CD14-positive monocyte (primary cell): Measurements from ENCODE around the gene ACSL3. TPM values are rescaled to one million over a fixed set of nuclear protein-coding genes. Genes with fewer than 3 reads are reported as not detected.

Source experiments
- DNase-seq, 3 donors: peaks; one replicate each; pipeline ENCODE4 v3.0.0-alpha.2; 2011 to 2022
- H2AFZ ChIP-seq: 2 replicates; pipeline ENCODE4 v1.6.0; 2012; ENCODE audit warnings: mild to moderate bottlenecking, low read depth, low read length, inconsistent platforms; ENCODE audit not compliant: insufficient read depth, poor library complexity, severe bottlenecking
- H3K27ac ChIP-seq, 2 donors: 1 replicate in 1 of 2; 2 replicates in 1 of 2; pipeline ENCODE4 v1.5.1; 2012 to 2013; ENCODE audit warnings: low read length in 2 of 2, control low read depth in 1 of 2, inconsistent platforms in 1 of 2, low read depth in 1 of 2, mild to moderate bottlenecking in 1 of 2
- H3K27me3 ChIP-seq, 2 donors: one replicate each; pipeline versions ENCODE4 v1.6.0 to v1.6.1; 2011 to 2013; ENCODE audit warnings: low read length in 2 of 2; ENCODE audit not compliant: control insufficient read depth in 2 of 2, insufficient read depth in 2 of 2
- H3K36me3 ChIP-seq, 2 donors: replicated peaks in 1 of 2; 1 replicate in 1 of 2; 2 replicates in 1 of 2; pipeline versions ENCODE4 v1.5.1 to v1.6.1; 2012 to 2013; ENCODE audit warnings: low read length in 2 of 2, control low read depth in 1 of 2, inconsistent platforms in 1 of 2, mild to moderate bottlenecking in 1 of 2; ENCODE audit not compliant: insufficient read depth in 2 of 2, control insufficient read depth in 1 of 2
- H3K4me1 ChIP-seq, 2 donors: 1 replicate in 1 of 2; 2 replicates in 1 of 2; pipeline versions ENCODE4 v1.5.1 to v1.6.1; 2012 to 2013; ENCODE audit warnings: low read length in 2 of 2, control low read depth in 1 of 2, inconsistent platforms in 1 of 2, mild to moderate bottlenecking in 1 of 2, moderate library complexity in 1 of 2; ENCODE audit not compliant: insufficient read depth in 2 of 2, control insufficient read depth in 1 of 2
- H3K4me2 ChIP-seq: replicated peaks from 2 replicates; pipeline ENCODE3; 2012; ENCODE audit warnings: low read length, moderate library complexity, mild to moderate bottlenecking; ENCODE audit not compliant: poor library complexity, severe bottlenecking; ENCODE audit errors: extremely low read depth
- H3K4me3 ChIP-seq, 3 experiments: fragments of 200-600 bp in 1 of 3; sonication (generic) in 1 of 3; replicated peaks in 1 of 3; 1 replicate in 2 of 3; 2 replicates in 1 of 3; pipeline ENCODE4 v1.5.1; 2011 to 2013; ENCODE audit warnings: low read length in 3 of 3, mild to moderate bottlenecking in 3 of 3, control low read depth in 2 of 3, low read depth in 2 of 3, inconsistent platforms in 1 of 3, moderate library complexity in 1 of 3
- H3K79me2 ChIP-seq: 2 replicates; pipeline ENCODE4 v1.6.0; 2012; ENCODE audit warnings: mild to moderate bottlenecking, control low read depth, inconsistent platforms, low read length, moderate library complexity; ENCODE audit not compliant: insufficient read depth
- H3K9ac ChIP-seq: 2 replicates; pipeline ENCODE4 v1.6.0; 2017; ENCODE audit warnings: low read length, mild to moderate bottlenecking; ENCODE audit not compliant: insufficient read depth, poor library complexity, severe bottlenecking
- H3K9me3 ChIP-seq, 2 donors: replicated peaks in 1 of 2; 1 replicate in 1 of 2; 2 replicates in 1 of 2; pipeline versions ENCODE4 v1.5.1 to v1.6.1; 2012 to 2013; ENCODE audit warnings: low read length in 2 of 2, control low read depth in 1 of 2; ENCODE audit not compliant: control insufficient read depth in 1 of 2, insufficient read depth in 1 of 2
- H4K20me1 ChIP-seq: 2 replicates; pipeline ENCODE4 v1.6.0; 2012; ENCODE audit warnings: mild to moderate bottlenecking, low read length, control low read depth, moderate library complexity; ENCODE audit not compliant: insufficient read depth
- H3K27ac Mint-ChIP-seq, 7 donors: one replicate each; pipeline ENCODE4 v1.8.0; 2020; ENCODE audit warnings: mild to moderate bottlenecking in 7 of 7, mixed read lengths in 7 of 7, moderate library complexity in 6 of 7, inconsistent platforms in 2 of 7
- H3K27me3 Mint-ChIP-seq, 3 donors: one replicate each; pipeline ENCODE4 v1.8.0; 2021 to 2022; ENCODE audit warnings: low read depth in 3 of 3, mild to moderate bottlenecking in 3 of 3, mixed read lengths in 3 of 3, moderate library complexity in 3 of 3, inconsistent platforms in 1 of 3
- H3K36me3 Mint-ChIP-seq, 2 donors: one replicate each; pipeline ENCODE4 v1.8.0; 2020; ENCODE audit warnings: mixed read lengths in 2 of 2, inconsistent platforms in 1 of 2, mild to moderate bottlenecking in 1 of 2
- H3K4me1 Mint-ChIP-seq: one replicate; pipeline ENCODE4 v1.8.0; 2020; ENCODE audit warnings: mild to moderate bottlenecking, mixed read lengths
- H3K4me3 Mint-ChIP-seq, 2 donors: one replicate each; pipeline ENCODE4 v1.8.0; 2020; ENCODE audit warnings: mild to moderate bottlenecking in 2 of 2, mixed read lengths in 2 of 2, moderate library complexity in 1 of 2
- H3K9me3 Mint-ChIP-seq, 7 donors: one replicate each; pipeline ENCODE4 v1.8.0; 2020 to 2022; ENCODE audit warnings: mixed read lengths in 7 of 7, mild to moderate bottlenecking in 6 of 7, moderate library complexity in 6 of 7, inconsistent platforms in 2 of 7
- CTCF ChIP-seq: fragments of 200-600 bp; IDR thresholded peaks from one replicate; pipeline ENCODE4 v1.8.0; 2022; ENCODE audit warnings: antibody characterized with exemption, mild to moderate bottlenecking
- WGBS: methylation state at CpG from one replicate; pipeline ENCODE4 v1.1.5; 2013; ENCODE audit warnings: missing lambda C conversion rate; ENCODE audit not compliant: insufficient coverage; 5-methylcytosine and 5-hydroxymethylcytosine counted together
- intact Hi-C, 2 donors: fragments of 100-400 bp; cut with micrococcal nuclease; formaldehyde crosslinking; loops; one replicate each; pipeline versions ENCODE4 v1.15.0 to v1.15.1; 2023
- polyA plus RNA-seq, 3 donors: library from polyadenylated mRNA; depleted of rRNA in 1 of 3; unstranded in 2 of 3; stranded (reverse) in 1 of 3; fragments of 300-500 nt in 2 of 3; fragments of >200 nt in 1 of 3; fragmentation: Illumina TruSeq in 2 of 3; gene quantifications; 1 replicate in 2 of 3; 2 replicates in 1 of 3; pipeline ENCODE4 v1.2.3, GENCODE V29; 2012 to 2021

The ACSL3 gene
- polyA plus RNA-seq, 3 donors = 8.8 to 24.4 (median 19.9) TPM

GRCh38 chr2:222878301-222878876 is 17.6 kb downstream of the ACSL3 start:
- intact Hi-C loops = no loop called here

GRCh38 chr2:222878877-222879603 is 18.2 kb downstream of the ACSL3 start:
- Histone ChIP-seq H3K9me3 (no peaks in the 10 kb centered on the region), H3K4me2 (no peak overlapping the region), H3K9ac (no peak overlapping the region), H2AFZ (no peak overlapping the region), H3K79me2 (peaks cover 100% of the 10 kb centered on the region), H3K4me1 (no peaks in the 10 kb centered on the region), H3K36me3 (no peaks in the 10 kb centered on the region), H3K4me3 (no peak overlapping the region), H3K27me3 (no peaks in the 10 kb centered on the region), H3K27ac (no peak overlapping the region), H4K20me1 (peaks cover 96% of the 10 kb centered on the region)
- WGBS = no CpG with 5 or more reads among the region's 10 CpGs
- Mint-ChIP-seq H3K27me3 (peaks cover 0 to 2% (median 1%) of the 10 kb centered on the region in 3 donors), H3K4me1 (peaks cover 15% of the 10 kb centered on the region), H3K36me3 (no peaks in the 10 kb centered on the region), H3K4me3 (no peak overlapping the region), H3K9me3 (no peaks in the 10 kb centered on the region), H3K27ac (peak overlapping the region in 1 of 7 donors; percentile 52)
- intact Hi-C loops = no loop called here
- DNase-seq = no peak
- no peak for TF ChIP-seq CTCF

More at GRCh38 chr2:222878301-222878876, 17.6 kb downstream of the ACSL3 start:
- peaks cover 0 to 2% (median 1%) of the 10 kb centered on the region in 3 donors for H3K27me3 Mint-ChIP-seq
- no peaks in the 10 kb centered on the region for H3K9me3 Mint-ChIP-seq
- H3K9me3 ChIP-seq = no peaks in the 10 kb centered on the region
- H3K36me3 ChIP-seq = no peaks in the 10 kb centered on the region
- H3K4me1 Mint-ChIP-seq = peaks cover 12% of the 10 kb centered on the region
- peaks cover 96% of the 10 kb centered on the region for H4K20me1 ChIP-seq
- WGBS = 93% methylated on average over 4 of the region's 5 CpGs
- H3K4me3 ChIP-seq = no peak overlapping the region
- H3K4me1 ChIP-seq = no peaks in the 10 kb centered on the region
- H3K27ac Mint-ChIP-seq = peak overlapping the region in 2 of 7 donors; percentile 10
- H2AFZ ChIP-seq = no peak overlapping the region
- H3K79me2 ChIP-seq = peaks cover 100% of the 10 kb centered on the region
- no peaks in the 10 kb centered on the region for H3K36me3 Mint-ChIP-seq
- no peak overlapping the region for H3K4me2 ChIP-seq
- DNase-seq = no peak
- no peak overlapping the region for H3K27ac ChIP-seq
- no peaks in the 10 kb centered on the region for H3K27me3 ChIP-seq
- H3K9ac ChIP-seq = no peak overlapping the region
- H3K4me3 Mint-ChIP-seq = no peak overlapping the region
- no peak for TF ChIP-seq CTCF
